ENCODE results near the gene EFNA5.

Gene EFNA5

DNA sequence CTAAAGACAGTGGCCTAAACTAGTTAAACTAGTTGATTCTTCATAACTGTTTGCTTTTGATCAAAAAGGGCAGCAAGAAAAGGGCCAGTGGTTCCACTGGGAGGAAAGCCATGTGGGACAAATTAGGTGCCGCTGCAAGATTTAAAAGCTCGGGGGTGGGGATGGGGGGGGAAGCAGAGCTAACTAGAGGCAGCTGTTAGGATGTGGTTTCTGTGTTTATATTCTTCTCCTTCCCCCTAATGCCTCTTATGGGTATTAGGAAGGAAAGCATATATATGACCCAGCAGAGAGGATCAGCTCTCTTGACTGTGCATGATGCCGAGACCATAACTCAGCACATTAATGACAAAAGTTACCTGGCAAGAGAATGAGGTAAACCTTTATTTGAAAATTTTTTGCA lies 65.7 kb downstream of the EFNA5 start:
- in situ Hi-C loops (cut with HindIII; ENCODE audit: low sequenced_read_pairs): no loop called here

DNA sequence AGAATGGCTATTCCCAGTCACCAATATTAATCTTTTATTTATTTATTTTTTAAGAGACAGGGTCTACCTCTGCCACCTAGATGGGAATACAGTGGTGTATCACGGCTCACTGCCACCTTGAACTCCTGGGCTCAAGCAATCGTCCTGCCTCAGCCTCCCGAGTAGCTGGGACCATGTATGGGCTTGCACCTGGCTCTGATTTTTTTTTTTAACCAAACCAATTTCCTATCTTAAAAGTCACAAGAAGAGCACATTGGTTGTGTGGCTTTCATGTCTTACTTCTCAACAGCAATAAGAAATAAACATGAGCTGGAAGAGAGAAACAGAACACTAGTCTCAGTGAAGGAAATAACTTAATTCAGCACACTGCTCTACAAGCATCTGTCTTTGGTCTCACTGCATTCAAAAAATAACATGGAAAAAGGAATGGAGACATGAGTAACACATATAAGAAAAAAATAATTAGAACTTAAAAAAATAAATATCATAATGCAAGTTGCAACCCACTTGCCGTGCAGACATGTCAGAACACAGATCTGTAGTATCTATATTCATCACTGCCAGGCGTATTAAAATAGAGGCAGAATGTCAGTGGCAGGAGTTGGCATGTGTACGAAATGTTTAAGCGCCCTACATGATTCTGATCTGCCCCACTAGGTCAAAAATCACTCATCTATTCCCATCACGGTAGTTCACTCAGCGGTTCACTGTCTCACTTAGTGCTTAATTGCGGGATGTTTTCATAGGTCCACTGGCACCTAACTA lies 66.4 kb downstream of the EFNA5 start:
- in situ Hi-C loops (cut with HindIII; ENCODE audit: low sequenced_read_pairs): no loop called here

DNA sequence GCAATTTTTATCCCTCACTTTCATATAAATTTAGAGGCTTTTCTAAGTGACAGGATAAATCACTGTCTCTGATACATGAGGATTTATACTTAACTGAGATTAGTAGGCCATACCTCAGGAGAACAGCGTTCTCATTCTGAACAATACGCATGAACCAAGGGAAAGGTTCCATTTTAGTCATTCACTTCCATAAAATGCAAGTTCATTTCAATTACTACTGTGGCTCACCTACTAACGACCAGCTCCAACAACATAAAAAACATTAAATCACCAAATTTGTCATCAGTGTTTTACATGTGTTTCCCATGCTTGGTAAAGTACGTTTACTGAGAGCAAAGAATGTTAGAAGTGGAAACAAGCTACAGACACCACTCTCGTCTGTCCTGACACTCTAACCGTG lies 67.4 kb downstream of the EFNA5 start:
- in situ Hi-C loops (cut with HindIII; ENCODE audit: low sequenced_read_pairs): no loop called here

DNA sequence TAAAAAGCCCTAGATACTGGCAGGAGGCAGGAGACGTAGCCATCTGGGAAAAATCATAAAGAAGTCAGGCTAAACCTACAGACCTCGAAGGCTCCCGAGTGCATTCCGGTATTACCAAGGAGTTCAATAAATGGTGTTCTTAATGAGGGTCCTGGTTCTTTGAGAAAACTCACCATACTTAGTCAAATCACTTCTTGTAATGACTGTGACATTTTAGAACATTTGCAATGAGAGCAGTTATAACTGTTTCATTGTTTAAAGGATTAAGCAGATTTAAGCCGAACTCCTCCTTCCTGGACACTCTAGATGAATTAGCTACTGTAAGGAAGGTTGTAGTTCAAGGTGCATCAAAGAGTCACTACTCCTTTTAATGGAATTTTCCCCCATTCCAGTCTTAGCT lies 67.8 kb downstream of the EFNA5 start:
- in situ Hi-C loops (cut with HindIII; ENCODE audit: low sequenced_read_pairs): no loop called here

DNA sequence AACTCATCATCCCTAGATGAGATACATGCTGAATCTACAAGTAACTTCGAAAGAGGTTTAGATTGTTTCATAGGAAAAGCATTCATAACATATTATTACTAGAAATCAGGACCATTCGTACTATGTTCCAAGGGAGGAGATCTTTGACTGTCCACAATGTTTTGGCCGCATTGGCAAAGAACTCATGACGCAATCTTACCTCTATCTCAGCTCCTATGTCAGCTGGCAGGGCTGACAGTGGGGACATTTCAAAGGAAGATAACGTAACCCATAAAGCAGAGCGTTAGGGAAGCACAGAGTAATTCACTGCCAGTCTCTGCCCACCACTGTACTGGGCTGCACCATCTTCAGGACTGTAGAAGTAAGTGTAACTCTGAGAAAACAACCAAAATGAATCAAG lies 69.7 kb downstream of the EFNA5 start:
- in situ Hi-C loops (cut with HindIII; ENCODE audit: low sequenced_read_pairs): no loop called here

DNA sequence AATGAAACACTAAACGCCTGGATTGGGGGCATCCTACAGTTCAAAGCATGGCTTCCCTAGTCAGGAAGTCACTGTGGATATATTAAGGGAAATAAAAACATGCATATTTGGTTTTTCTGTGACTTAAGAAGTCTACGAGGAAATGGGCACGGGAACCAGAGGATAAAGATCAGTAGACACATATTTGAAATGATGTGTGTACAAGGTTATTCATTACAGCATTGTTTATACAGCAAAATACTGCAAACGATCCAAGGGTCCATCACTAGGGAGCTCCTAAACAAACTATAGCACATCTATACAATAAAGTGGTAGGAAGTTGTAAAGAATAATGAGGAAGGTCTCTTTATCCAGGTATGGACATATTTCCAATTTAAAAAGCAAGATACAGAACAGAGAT lies 71.8 kb downstream of the EFNA5 start:
- in situ Hi-C loops (cut with HindIII; ENCODE audit: low sequenced_read_pairs): no loop called here

DNA sequence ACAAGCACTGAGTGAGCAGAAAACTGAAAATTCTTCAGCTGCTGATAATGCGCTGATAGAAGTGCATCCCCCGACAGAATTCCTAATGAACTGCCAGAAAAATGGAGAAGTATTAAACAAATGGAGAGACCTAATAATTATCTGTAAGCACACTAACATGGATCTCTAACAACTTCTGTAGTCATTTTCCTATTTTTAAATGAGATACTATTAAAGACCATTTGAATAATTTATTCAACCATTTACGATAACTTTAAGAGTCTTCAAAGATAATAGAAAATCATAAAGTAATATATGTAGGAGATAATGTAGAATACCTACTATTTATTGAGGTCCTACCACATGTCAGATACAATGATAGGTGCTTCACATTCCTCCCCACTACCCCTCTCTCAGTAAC lies 72.9 kb downstream of the EFNA5 start:
- in situ Hi-C loops (cut with HindIII; ENCODE audit: low sequenced_read_pairs): no loop called here

DNA sequence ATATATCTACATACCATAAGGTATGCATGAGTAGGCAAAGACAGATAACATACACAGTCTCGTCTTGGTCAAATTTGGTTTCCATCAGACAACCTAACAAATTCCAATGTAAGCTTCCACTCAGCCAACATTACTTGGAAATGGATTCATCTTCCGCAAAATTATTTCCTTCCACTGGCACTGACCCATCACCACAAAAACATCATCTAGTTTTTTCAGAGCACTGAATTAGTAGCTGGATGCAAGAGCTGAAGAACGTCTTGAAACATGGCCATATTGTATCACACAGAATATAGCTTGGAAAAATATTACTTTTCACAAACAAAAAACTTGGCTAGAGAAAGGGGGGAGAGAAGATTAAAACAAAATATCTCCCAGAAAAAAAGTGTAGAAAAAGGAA lies 73.5 kb downstream of the EFNA5 start:
- in situ Hi-C loops (cut with HindIII; ENCODE audit: low sequenced_read_pairs): no loop called here

DNA sequence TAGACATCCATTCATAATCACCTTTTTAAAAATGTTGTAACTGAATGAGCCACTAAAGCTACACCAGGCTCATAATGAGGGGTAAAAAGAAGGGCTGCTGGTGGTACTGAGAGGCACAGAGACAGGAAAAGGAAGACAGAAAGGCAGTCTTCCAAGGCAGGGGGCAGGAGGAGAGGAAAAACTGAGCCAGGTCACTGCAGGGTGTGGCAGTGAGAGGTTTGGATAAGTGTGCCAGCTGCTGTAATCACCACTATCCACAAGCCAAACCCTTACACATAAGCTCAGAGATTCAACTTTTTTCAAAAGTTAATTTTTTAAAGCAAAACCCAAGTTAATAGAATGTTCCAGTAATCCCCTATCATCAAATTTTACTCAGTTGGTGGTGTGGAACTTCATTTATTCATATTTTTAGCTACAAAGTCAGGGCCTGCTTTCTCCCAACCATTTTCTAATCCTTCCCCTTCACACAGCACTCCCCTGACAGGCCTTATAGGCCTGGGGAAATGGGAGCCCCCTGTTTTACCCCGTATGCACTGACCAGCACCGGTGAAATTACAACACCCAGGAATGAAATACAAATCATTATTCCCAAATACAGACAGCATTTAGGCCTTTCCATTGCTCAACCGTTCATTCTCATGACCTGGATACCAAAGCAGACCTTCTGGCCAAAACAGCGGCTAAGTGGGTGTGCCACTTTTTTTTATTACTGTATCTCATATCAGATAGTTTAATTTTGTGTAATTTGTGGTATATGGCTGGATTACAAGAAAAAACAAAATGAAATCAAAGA lies 76.3 kb downstream of the EFNA5 start:
- in situ Hi-C loops (cut with HindIII; ENCODE audit: low sequenced_read_pairs): no loop called here

DNA sequence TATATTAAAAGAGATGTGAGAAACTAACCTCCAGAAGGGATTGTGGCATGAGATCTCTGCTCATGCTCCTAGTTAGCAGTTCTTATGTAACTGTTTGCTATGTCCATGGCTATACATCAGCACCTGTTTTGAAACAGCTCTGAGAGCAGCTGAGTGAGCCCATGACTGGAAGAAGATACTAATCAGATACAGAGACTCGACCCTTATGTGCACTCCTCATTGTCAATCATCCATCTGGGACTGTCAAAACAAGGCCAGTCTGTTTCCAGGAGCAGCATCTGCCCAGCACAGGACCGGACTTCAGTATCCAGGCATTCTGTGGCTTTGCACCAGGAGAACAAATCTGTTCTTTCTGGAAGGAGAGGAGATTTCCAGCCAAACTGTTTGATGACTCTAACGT lies 77.7 kb downstream of the EFNA5 start:
- in situ Hi-C loops (cut with HindIII; ENCODE audit: low sequenced_read_pairs): no loop called here

DNA sequence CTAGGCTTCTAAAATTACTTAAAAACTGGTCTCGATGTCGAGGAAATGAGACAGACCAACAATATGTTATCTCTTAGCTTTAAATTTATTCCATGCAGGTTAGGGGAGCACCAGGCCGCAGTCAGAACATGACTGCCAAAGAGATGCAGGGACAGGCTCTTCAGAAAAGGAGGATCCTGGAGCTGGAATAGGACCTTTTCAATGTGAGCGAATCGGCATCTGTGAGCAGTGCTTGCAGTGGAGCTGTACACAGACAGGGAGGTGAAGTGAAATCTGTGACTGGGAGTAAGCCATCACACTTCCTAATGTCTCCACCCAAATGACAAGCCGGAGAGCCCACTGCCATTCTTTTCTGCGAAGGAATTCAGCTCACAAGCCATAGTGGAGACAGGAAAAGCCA lies 78.2 kb downstream of the EFNA5 start:
- in situ Hi-C loops (cut with HindIII; ENCODE audit: low sequenced_read_pairs): no loop called here

DNA sequence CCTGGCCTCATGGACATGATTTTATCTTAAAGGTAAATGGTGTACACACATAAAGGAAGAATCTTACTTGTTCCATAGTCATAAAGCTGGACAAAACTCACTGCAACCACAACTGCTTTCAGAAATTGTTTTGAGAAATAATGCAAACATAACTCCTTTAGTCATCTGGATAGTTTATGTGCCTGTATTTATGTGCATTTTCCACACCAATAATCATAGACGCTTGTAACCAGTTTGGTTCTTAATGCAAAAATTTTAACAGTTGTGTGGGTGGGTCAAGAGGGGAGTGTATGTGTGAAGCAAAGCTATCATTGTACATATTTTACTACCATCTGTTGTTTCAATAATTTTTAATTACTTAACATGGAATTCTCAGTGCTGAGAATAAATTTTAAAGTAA lies 80.1 kb downstream of the EFNA5 start:
- in situ Hi-C loops (cut with HindIII; ENCODE audit: low sequenced_read_pairs): no loop called here

DNA sequence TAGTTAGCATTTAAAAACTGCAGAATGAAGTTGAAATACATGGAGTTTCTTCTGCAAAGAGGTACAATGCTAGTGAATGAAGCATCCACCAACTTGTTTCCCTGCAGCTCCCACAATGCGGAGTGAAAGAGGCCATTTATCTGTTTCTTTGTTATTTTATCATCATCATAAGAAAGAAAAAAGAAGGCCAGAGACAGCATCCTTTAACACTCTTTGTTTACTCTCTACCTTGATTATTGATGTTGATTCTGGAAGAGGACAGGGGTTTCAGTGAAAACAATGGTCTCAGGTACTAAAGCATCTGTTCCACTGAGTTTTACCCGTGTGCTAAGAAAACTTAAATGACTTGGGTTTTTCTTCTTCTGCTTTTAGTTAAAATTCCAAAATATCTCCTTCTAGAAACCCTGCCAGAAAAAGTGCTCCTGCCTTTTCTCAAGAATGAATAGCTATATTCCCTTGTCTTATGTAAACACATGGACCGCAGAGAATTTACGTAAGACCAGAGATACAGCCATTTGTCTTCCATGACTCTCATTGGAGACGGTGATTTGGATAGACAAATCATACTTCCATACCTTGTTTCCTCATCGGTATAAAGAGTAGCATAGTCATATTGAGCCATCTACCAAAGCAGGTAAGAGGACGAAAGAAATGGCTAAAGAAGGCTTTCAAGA lies 81.1 kb downstream of the EFNA5 start:
- in situ Hi-C loops (cut with HindIII; ENCODE audit: low sequenced_read_pairs): no loop called here

DNA sequence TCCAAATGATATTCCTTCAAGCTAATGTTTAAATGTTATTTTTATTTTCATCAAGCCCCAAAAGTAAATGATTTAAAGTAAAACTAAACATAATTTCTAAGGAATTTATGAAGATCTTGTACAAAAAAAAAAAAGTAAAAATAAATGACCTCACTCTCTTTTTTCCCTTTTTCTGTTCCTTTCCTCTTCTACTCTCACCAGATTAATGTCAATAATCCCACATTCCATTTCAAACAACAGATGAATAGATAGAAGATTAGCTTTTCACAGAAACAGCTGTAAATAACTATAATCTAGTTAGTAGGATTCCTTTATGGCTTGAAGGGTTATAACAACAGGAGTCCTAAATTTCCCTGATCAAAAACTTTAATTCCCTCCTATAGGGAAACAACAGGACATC lies 88.1 kb downstream of the EFNA5 start:
- in situ Hi-C loops (cut with HindIII; ENCODE audit: low sequenced_read_pairs): no loop called here

DNA sequence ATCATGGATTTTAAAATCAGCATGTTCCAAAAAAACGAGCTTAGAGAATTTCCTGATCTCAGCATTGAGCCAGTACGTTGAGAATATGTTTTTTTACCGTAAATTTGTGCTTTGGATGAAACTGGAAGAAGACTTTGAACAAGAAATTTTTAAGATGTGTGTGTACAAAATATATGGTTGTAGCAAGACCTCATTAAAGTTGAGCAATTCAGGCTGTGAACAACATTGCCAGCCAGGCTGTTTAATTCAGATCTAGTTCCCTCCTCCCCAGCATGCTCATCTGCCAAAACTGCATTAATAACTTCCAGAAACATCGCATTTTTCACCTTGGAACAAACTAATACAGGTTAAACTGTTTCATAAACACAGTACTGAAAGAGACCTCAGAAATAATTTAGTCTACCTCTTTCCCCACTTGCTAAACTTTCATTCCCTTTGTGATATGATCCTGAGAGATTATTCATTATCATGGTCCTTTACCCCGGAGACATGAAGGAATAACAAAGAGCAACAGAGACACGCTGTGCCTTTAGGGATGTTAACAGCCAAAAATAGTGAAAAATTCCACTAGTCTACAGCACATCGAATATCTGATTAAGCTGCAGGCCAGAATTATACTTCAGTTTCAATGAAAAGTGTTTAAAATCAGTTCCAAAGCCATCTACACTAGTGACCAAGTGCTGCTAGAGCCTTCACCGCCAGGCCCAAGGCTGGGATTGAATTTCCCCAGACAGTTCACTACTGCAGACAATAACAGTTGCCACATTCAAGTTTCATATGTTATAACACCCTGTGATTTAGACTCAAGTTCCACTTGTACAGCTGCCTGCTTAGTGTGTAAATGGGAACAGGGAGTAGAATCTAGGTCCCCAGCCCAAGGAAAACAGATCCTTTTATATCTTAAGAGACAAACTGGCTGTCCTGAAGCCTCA lies 89.6 kb downstream of the EFNA5 start:
- in situ Hi-C loops (cut with HindIII; ENCODE audit: low sequenced_read_pairs): no loop called here

DNA sequence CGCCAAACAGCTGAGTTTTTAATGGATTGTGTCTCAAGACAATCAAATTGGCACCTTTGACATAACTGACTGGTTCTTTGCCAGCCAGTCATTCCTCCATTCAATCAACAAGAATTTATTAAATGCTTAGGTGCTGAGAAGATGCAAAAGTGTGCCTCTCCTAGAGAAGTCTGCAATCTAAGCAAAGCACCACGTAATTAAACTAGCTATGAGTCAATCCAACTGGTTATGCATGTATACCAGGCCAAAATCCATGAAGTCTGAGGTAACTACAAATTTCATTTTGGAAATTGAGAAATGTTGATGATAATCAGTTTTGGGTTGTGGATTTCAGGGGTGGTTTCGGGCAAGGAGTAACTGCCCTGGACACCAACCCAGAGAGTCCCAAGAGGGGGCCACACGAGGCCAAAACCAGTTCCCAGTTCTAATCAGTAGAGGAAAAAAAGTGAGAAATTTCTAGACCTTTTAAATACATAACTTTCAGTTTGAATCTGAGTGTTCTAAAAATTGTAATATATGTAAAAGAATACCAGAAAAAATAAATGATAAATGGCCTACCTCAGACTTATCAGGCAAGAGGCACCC lies 92.6 kb downstream of the EFNA5 start:
- in situ Hi-C loops (cut with HindIII; ENCODE audit: low sequenced_read_pairs): no loop called here

DNA sequence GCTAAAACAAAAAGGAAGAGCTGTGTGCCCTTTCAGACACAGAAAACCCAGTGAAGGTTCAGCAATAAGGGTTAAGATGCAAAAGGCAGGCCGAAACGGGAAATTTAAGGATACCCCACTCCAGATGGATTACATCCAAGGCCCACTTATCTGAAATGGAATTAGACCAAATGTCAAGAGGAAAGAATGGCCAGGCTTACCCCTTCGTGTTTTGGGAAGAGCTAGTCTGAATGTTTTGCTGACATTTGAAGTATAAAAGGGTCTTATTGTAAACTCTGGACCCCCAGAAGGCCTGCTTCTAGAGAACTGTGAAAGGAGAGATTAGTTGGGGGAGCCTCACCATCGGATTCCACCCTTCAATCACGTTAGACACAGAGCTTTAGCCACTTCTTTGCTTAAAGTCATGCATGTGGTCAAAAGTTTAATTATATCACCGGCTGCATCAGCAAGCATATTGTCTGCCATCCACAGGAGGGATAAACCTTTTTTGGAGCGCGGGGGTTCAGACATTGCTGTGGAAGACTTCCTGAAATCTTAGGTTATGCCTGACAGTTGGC lies 93.3 kb downstream of the EFNA5 start:
- in situ Hi-C loops (cut with HindIII; ENCODE audit: low sequenced_read_pairs): no loop called here

DNA sequence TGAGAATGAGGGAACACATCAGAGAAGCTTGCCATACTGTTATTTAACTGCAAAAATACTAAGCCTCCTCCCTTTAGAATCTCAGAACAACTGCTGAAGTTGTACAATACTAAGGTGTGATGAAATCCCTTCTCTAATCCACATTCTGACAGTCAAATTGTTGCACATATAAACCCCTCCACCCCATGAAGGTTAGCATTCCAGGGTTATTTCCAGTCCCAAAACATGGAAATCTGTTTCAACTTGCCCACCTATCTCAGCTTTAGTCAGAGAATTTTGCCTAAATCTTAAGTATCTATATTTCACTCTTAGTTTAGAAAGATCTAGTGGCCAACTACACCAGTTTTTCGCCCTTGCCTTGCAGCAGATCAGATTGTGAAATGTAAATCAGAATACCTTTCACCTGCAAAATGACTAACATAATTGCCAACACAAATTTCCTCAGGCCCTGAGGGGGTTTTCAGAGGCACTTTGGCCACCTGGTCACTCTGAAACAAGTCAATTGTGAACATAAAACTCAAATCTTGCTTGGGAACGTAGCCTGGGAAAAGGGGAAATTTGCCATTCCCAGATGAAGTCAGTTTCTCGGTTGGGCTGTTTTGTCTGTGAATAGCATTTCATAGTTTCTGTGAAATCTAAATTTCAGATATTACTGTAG lies 93.9 kb downstream of the EFNA5 start:
- in situ Hi-C loops (cut with HindIII; ENCODE audit: low sequenced_read_pairs): no loop called here

DNA sequence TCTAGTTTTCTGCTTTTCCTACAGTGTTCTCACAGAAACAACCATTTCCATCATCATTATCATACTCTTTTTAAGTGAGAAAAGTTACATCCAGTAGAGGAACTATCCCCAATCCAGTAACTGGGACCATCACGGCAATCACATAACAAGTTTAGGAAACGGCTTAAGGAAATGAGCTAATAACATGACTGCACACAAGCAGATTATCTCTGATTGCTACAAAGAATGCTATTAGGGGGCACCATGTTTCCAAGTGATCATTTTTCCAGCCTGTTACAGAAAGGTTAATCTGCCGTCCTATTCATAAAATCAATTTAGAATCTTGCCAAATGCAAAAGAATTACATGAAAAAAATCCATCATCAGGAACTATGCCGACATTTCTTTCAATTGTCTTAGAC lies 94.6 kb downstream of the EFNA5 start:
- in situ Hi-C loops (cut with HindIII; ENCODE audit: low sequenced_read_pairs): no loop called here

DNA sequence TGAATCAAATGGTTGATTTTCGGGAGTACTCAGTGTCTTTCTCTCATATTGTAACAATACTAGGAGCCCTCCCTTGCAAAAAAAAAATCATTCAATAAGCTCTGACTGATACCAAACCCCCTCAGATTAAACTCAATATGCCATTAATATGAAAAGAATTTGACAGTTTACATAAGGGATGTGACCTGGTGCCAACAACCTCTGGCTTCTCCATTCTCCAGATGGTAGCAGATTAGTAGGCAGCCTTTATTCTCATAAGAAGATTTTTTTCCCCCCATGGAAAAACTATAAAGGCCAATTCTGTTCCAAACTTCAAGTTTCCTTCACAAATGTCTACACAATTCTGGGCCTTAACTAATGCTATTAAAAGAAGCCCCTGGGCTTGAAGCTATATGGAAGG lies 96.5 kb downstream of the EFNA5 start:
- in situ Hi-C loops (cut with HindIII; ENCODE audit: low sequenced_read_pairs): no loop called here

All from endothelial cell of hepatic sinusoid (primary cell).